Uterus (tissue), 4 donors: ENCODE results near the gene RLN3. TPM values are rescaled to one million over a fixed set of nuclear protein-coding genes. Genes with fewer than 3 reads are reported as not detected.

Experiments
- DNase-seq, 2 donors: peaks; one replicate each; pipeline ENCODE4 v3.0.0-alpha.2; 2019 to 2020
- H3K27ac ChIP-seq, 2 donors: fragments of 200-600 bp; sonication (generic); 1 replicate in 1 of 2; 2 replicates in 1 of 2; pipeline ENCODE4 v1.5.1; 2016 to 2018
- H3K27me3 ChIP-seq, 2 donors: fragments of 200-600 bp; sonication (generic); one replicate each; pipeline ENCODE4 v1.5.1; 2018 to 2019; ENCODE audit warnings: control low read depth in 1 of 2
- H3K36me3 ChIP-seq, 2 donors: fragments of 200-600 bp; sonication (generic); one replicate each; pipeline ENCODE4 v1.5.1; 2019; ENCODE audit warnings: control low read depth in 1 of 2
- H3K4me1 ChIP-seq, 2 donors: fragments of 200-600 bp; sonication (generic); one replicate each; pipeline ENCODE4 v1.5.1; 2018 to 2019; ENCODE audit warnings: control low read depth in 1 of 2
- H3K4me3 ChIP-seq, 2 donors: fragments of 200-600 bp; sonication (generic); 1 replicate in 1 of 2; 2 replicates in 1 of 2; pipeline ENCODE4 v1.5.1; 2018 to 2019; ENCODE audit warnings: mild to moderate bottlenecking in 1 of 2
- H3K9me3 ChIP-seq, 2 donors: fragments of 200-600 bp; sonication (generic); one replicate each; pipeline ENCODE4 v1.5.1; 2019; ENCODE audit warnings: control low read depth in 1 of 2
- POLR2A ChIP-seq, 2 donors: fragments of 450-650 bp; IDR thresholded peaks; one replicate each; pipeline ENCODE4 v1.6.1; 2016; ENCODE audit warnings: antibody characterized with exemption in 2 of 2, mild to moderate bottlenecking in 1 of 2, moderate library complexity in 1 of 2
- intact Hi-C: fragments of 100-400 bp; cut with DNase I; formaldehyde crosslinking; loops from one replicate; pipeline ENCODE4 v1.15.1; 2023; ENCODE audit warnings: low total_unique reads
- total RNA-seq, 4 donors: library from RNA; depleted of rRNA in 3 of 4; stranded (reverse); fragments of >200 nt in 3 of 4; gene quantifications; one replicate each; pipeline versions ENCODE4 v1.1.0 to v1.2.4, GENCODE V29; 2014 to 2023
- TF ChIP-seq, protein P1 (sequence below), 4 experiments: fragments of 200-600 bp in 2 of 4; fragments of 450-650 bp in 2 of 4; sonication (generic) in 2 of 4; IDR thresholded peaks; one replicate each; pipeline ENCODE4 v1.5.1; 2016 to 2019; ENCODE audit warnings: antibody characterized with exemption in 4 of 4, mild to moderate bottlenecking in 2 of 4, moderate library complexity in 1 of 4
- donor health status: DM: yes; HTN: yes; CAD: no.

RLN3 gene
- total RNA-seq, 4 donors from 2014 or later: not detected

DNA sequence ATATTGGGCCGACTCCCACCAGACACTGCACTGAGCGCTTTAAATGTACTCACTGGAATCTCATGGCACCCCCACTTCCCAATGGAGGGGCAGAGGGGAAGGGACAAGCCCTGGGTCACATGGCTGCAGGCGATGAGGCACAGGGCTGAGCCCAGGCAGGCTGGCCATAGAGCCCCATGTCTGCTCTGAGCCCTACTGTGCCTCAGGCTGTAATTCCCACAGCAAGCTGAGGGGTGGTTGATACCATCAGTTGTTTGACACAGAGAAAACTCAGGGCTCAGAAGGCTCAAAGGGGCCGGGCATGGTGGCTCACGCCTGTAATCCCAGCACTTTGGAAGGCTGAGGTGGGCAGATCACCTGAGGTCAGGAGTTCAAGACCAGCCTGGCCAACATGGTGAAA, 46.9 kb upstream of the RLN3 start:
- Histone ChIP-seq H3K27me3 (no peaks in the 10 kb centered on the region), H3K36me3 (no peaks in the 10 kb centered on the region), H3K4me3 (no peak overlapping the region), H3K9me3 (no peaks in the 10 kb centered on the region), H3K4me1 (peaks cover 0 to 6% of the 10 kb centered on the region in 2 donors), H3K27ac (no peak overlapping the region)
- no peak for DNase-seq
- intact Hi-C loops: no loop called here
- TF ChIP-seq POLR2A (IDR thresholded peaks at IDR 0.05): no peak
- TF ChIP-seq, protein P1, sequence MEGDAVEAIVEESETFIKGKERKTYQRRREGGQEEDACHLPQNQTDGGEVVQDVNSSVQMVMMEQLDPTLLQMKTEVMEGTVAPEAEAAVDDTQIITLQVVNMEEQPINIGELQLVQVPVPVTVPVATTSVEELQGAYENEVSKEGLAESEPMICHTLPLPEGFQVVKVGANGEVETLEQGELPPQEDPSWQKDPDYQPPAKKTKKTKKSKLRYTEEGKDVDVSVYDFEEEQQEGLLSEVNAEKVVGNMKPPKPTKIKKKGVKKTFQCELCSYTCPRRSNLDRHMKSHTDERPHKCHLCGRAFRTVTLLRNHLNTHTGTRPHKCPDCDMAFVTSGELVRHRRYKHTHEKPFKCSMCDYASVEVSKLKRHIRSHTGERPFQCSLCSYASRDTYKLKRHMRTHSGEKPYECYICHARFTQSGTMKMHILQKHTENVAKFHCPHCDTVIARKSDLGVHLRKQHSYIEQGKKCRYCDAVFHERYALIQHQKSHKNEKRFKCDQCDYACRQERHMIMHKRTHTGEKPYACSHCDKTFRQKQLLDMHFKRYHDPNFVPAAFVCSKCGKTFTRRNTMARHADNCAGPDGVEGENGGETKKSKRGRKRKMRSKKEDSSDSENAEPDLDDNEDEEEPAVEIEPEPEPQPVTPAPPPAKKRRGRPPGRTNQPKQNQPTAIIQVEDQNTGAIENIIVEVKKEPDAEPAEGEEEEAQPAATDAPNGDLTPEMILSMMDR (IDR thresholded peaks at IDR 0.05): no peak

DNA sequence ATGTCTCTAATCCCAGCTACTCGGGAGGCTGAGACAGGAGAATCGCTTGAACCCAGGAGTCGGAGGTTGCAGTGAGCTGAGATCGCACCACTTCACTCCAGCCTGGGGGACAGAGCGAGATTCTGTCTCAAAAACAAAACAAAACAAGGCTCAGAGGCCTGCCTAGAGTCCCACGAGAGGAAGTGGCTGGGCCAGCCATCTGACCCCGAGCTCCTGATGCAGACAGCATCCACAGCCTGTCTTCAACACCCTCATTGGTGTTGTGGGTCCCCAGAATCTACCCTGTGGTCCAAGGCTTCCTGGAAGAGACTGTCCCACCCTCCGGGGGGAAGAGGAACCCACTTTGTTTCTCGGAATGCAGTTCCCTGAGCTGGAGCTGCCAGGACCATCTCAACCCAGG, 46.5 kb upstream of the RLN3 start:
- Histone ChIP-seq H3K36me3 (no peaks in the 10 kb centered on the region), H3K9me3 (no peaks in the 10 kb centered on the region), H3K27ac (no peak overlapping the region), H3K4me1 (peaks cover 0 to 6% of the 10 kb centered on the region in 2 donors), H3K27me3 (no peaks in the 10 kb centered on the region), H3K4me3 (no peak overlapping the region)
- intact Hi-C loops: no loop called here
- TF ChIP-seq, protein P1 (IDR thresholded peaks at IDR 0.05): no peak
- no peak for TF ChIP-seq POLR2A (IDR thresholded peaks at IDR 0.05)
- no peak for DNase-seq

DNA sequence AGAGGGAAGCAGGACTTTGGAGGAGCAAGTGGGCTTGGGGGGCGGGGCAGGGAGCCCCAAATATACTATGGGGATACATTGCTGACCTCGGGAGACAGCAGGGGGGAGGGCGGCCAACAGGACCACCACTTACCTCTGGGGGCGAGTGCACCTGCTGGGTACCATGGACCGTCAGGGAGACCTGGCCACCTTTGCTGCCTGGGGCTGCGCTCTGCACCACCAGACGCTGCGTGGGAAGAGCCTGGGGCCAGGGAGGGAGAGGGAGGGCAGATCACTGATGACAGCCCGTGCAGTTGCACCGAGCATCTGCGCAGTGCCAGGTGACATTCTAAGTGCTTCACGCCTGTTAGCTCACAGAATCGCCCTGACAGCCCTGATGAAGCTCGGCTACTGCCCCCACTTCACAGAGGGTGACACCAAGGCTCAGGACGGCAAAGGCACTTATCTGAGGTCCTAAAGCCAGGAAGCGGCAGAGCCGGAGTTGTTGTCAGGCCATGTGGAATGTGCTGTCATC, 45.9 kb upstream of the RLN3 start:
- intact Hi-C loops: no loop called here
- no peak for TF ChIP-seq POLR2A (IDR thresholded peaks at IDR 0.05)
- TF ChIP-seq, protein P1 (IDR thresholded peaks at IDR 0.05): no peak
- Histone ChIP-seq H3K9me3 (no peaks in the 10 kb centered on the region), H3K36me3 (no peaks in the 10 kb centered on the region), H3K4me1 (peaks cover 0 to 6% of the 10 kb centered on the region in 2 donors), H3K27me3 (no peaks in the 10 kb centered on the region), H3K27ac (no peak overlapping the region), H3K4me3 (no peak overlapping the region)
- DNase-seq: no peak

DNA sequence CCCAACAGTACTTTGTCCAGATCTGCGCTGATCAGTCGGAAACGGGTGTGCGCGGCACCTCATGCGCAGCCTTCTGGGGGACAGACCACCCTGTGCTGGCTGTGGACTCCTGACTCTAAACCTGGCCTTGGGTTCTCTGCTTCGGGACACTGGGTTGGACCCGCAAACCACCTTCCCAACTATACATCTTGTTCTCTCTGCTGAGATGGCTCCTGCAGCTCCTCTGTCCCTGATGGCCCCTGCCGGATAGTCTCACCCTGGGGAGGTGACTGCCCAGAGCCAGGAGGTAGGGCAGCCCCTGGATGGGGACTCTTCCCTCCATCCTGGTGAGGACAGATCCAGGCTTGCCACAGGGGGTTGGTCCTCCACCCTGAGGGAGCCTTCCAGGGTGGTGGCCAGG, 45.2 kb upstream of the RLN3 start:
- H3K27me3 ChIP-seq: no peaks in the 10 kb centered on the region
- H3K4me1 ChIP-seq: peaks cover 0 to 6% of the 10 kb centered on the region in 2 donors
- intact Hi-C loops: no loop called here
- DNase-seq: no peak
- H3K27ac ChIP-seq: no peak overlapping the region
- H3K9me3 ChIP-seq: no peaks in the 10 kb centered on the region
- H3K4me3 ChIP-seq: no peak overlapping the region
- no peaks in the 10 kb centered on the region for H3K36me3 ChIP-seq
- TF ChIP-seq, protein P1 (IDR thresholded peaks at IDR 0.05): no peak
- no peak for TF ChIP-seq POLR2A (IDR thresholded peaks at IDR 0.05)

DNA sequence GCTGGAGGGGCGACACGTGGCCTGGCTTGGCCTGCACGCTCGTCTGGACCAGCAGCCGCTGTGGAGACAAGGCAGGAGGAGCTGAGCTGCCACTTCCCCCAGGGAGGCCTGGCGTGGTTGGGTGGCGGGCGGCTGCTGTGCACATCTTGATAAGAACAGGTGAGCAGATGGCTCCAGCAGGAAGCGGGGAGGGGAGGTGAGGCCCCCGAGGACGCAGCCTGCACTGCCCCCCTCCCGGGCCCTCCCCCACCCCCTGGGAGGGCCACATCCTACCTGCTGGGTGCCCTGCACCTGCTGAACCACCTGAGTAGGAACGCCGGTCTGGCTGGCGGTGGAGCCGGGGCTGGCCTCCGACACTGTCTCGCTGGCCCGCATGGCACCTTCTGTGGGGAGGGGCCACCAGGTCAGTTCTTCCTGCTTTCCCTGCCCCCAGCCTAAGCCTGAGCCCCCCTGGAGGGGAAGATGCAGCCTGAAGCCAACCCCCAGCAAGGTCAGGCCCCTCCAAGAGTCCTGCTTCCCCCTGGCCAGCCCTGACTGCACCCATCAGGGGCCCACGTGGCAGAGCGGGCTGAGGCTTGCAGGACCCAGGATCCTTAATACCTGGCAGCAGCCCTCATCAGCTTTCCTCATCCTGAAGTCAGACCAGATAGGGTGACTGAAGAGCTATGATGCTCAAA, 44.6 kb upstream of the RLN3 start:
- no peak for DNase-seq
- Histone ChIP-seq H3K27ac (no peak overlapping the region), H3K4me3 (no peak overlapping the region), H3K4me1 (peaks cover 0 to 6% of the 10 kb centered on the region in 2 donors), H3K27me3 (no peaks in the 10 kb centered on the region), H3K36me3 (no peaks in the 10 kb centered on the region), H3K9me3 (no peaks in the 10 kb centered on the region)
- no peak for TF ChIP-seq POLR2A (IDR thresholded peaks at IDR 0.05)
- TF ChIP-seq, protein P1 (IDR thresholded peaks at IDR 0.05): no peak
- intact Hi-C loops: no loop called here
